ENCODE data around the gene ATG10.
"Not testable (repeated sequence)": the region's sequence is repeated elsewhere in the genome, so short reads cannot be mapped to it uniquely, and the experiment has no call there.

ATG10 gene

GRCh38 chr5:82018462-82018861 lies 46.6 kb downstream of the ATG10 start:
- H3K4me3 ChIP-seq = no peak overlapping the region
- no peak overlapping the region for H3K27ac ChIP-seq
- no peak for DNase-seq (ENCODE audit: low spot score)
- no peak for TF ChIP-seq CTCF (IDR thresholded peaks at IDR 0.05)

- TF ChIP-seq CTCF (IDR thresholded peaks at IDR 0.05) = no peak
- Histone ChIP-seq H3K4me3 (no peak overlapping the region), H3K27ac (no peak overlapping the region)
- DNase-seq (ENCODE audit: low spot score) = no peak
Observed at GRCh38 chr5:82019342-82020138, 47.7 kb downstream of the ATG10 start.

- no peak for DNase-seq (ENCODE audit: low spot score)
- H3K4me3 ChIP-seq = no peak overlapping the region
- TF ChIP-seq CTCF (IDR thresholded peaks at IDR 0.05) = no peak
- H3K27ac ChIP-seq = no peak overlapping the region
Observed at GRCh38 chr5:82022499-82022898, 50.7 kb downstream of the ATG10 start.

GRCh38 chr5:82023644-82024043 lies 51.8 kb downstream of the ATG10 start:
- DNase-seq (ENCODE audit: low spot score) = no peak
- no peak overlapping the region for H3K27ac ChIP-seq
- TF ChIP-seq CTCF (IDR thresholded peaks at IDR 0.05) = no peak
- no peak overlapping the region for H3K4me3 ChIP-seq

- Histone ChIP-seq H3K27ac (no peak overlapping the region), H3K4me3 (no peak overlapping the region)
- no peak for DNase-seq (ENCODE audit: low spot score)
- TF ChIP-seq CTCF (IDR thresholded peaks at IDR 0.05) = no peak
Observed at GRCh38 chr5:82031220-82032119, 59.6 kb downstream of the ATG10 start.

- H3K27ac ChIP-seq; DNase-seq (ENCODE audit: low spot score); H3K4me3 ChIP-seq: not testable (repeated sequence)
Observed at GRCh38 chr5:82042894-82043293, 71.1 kb downstream of the ATG10 start.

GRCh38 chr5:82044010-82044409 lies 72.2 kb downstream of the ATG10 start:
- H3K4me3 ChIP-seq = no peak overlapping the region
- no peak overlapping the region for H3K27ac ChIP-seq
- TF ChIP-seq CTCF (IDR thresholded peaks at IDR 0.05) = no peak
- DNase-seq (ENCODE audit: low spot score) = no peak

All from coronary artery (tissue), 2 donors.